SK-N-SH (cell line): ENCODE results near the gene CILP.

Experiments
- FOXM1 ChIP-seq: IDR thresholded peaks from 2 replicates; pipeline ENCODE4 v1.4.0; 2012; ENCODE audit warnings: low read depth, mild to moderate bottlenecking
- TF ChIP-seq, protein P1 (sequence below): fragments of 200-600 bp; sonication (generic); IDR thresholded peaks from 2 replicates; pipeline ENCODE4 v1.6.1; 2017; ENCODE audit warnings: antibody characterized with exemption, mild to moderate bottlenecking, moderate library complexity
- TF ChIP-seq, protein P2 (sequence below): fragments of 150-350 bp; IDR thresholded peaks from 2 replicates; pipeline ENCODE4 v1.6.1; 2017; ENCODE audit warnings: antibody characterized with exemption, low read length, low read depth, borderline replicate concordance

- no peak for TF ChIP-seq FOXM1
- TF ChIP-seq, protein P1, sequence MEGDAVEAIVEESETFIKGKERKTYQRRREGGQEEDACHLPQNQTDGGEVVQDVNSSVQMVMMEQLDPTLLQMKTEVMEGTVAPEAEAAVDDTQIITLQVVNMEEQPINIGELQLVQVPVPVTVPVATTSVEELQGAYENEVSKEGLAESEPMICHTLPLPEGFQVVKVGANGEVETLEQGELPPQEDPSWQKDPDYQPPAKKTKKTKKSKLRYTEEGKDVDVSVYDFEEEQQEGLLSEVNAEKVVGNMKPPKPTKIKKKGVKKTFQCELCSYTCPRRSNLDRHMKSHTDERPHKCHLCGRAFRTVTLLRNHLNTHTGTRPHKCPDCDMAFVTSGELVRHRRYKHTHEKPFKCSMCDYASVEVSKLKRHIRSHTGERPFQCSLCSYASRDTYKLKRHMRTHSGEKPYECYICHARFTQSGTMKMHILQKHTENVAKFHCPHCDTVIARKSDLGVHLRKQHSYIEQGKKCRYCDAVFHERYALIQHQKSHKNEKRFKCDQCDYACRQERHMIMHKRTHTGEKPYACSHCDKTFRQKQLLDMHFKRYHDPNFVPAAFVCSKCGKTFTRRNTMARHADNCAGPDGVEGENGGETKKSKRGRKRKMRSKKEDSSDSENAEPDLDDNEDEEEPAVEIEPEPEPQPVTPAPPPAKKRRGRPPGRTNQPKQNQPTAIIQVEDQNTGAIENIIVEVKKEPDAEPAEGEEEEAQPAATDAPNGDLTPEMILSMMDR, result no peak
- TF ChIP-seq, protein P2, sequence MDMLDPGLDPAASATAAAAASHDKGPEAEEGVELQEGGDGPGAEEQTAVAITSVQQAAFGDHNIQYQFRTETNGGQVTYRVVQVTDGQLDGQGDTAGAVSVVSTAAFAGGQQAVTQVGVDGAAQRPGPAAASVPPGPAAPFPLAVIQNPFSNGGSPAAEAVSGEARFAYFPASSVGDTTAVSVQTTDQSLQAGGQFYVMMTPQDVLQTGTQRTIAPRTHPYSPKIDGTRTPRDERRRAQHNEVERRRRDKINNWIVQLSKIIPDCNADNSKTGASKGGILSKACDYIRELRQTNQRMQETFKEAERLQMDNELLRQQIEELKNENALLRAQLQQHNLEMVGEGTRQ, result no peak
Measured at GRCh38 chr15:65246939-65247338, 35.7 kb upstream of the CILP start.
